ENCODE measurements around the gene WDR11. TPM values are rescaled to one million over a fixed set of nuclear protein-coding genes. Genes with fewer than 3 reads are reported as not detected.

Gene WDR11
- polyA plus RNA-seq, 2 of the 4 experiments (the other 2 are of a cell fraction), result 34.4 to 87.1 TPM

GRCh38 chr10:120887482-120887881 lies 36.3 kb downstream of the WDR11 start:
- Histone ChIP-seq H3K4me2 (no peak overlapping the region), H3K9me3 (no peaks in the 10 kb centered on the region), H3K4me1 (no peaks in the 10 kb centered on the region; the same call in 2 of the 3 replicates), H3K27ac (no peak overlapping the region), H3K4me3 (no peak overlapping the region)
- POLR2A ChIA-PET, result no interaction called here
- WGBS (ENCODE audit: missing lambda C conversion rate), result 90% methylated on average over 3 of the region's 3 CpGs
- TF ChIP-seq HOXB5 (CRISPR knock-in tag; IDR thresholded peaks at IDR 0.05) (no peak), ATOH8 (CRISPR knock-in tag; IDR thresholded peaks at IDR 0.05; ENCODE audit: low read depth) (no peak), CHD4 (IDR thresholded peaks at IDR 0.05; ENCODE audit: borderline replicate concordance) (no peak), MAZ (IDR thresholded peaks at IDR 0.05; ENCODE audit: borderline replicate concordance, low read depth, low read length) (no peak), ESRRA (IDR thresholded peaks at IDR 0.05; ENCODE audit: borderline replicate concordance, low read length) (no peak), BHLHE40 (IDR thresholded peaks at IDR 0.05; ENCODE audit: low read depth, low read length) (no peak), ZNF302 (CRISPR knock-in tag; IDR thresholded peaks at IDR 0.05) (no peak), NPAS2 (CRISPR knock-in tag; IDR thresholded peaks at IDR 0.05; ENCODE audit: borderline replicate concordance) (no peak), EHF (CRISPR knock-in tag; IDR thresholded peaks at IDR 0.05) (no peak), NR3C1 (IDR thresholded peaks at IDR 0.05) (no peak), RARB (CRISPR knock-in tag; IDR thresholded peaks at IDR 0.05) (no peak), ZSCAN20 (CRISPR knock-in tag; IDR thresholded peaks at IDR 0.05) (no peak), HOXA7 (CRISPR knock-in tag; IDR thresholded peaks at IDR 0.05) (no peak), KDM5A (IDR thresholded peaks at IDR 0.05) (no peak), EP300 (IDR thresholded peaks at IDR 0.05) (no peak), FOSL2 (IDR thresholded peaks at IDR 0.05) (no peak), FOSL2 (CRISPR knock-in tag; IDR thresholded peaks at IDR 0.05) (no peak), RNF2 (IDR thresholded peaks at IDR 0.05; ENCODE audit: borderline replicate concordance, low read depth) (no peak)
- TF ChIP-seq, protein P1, sequence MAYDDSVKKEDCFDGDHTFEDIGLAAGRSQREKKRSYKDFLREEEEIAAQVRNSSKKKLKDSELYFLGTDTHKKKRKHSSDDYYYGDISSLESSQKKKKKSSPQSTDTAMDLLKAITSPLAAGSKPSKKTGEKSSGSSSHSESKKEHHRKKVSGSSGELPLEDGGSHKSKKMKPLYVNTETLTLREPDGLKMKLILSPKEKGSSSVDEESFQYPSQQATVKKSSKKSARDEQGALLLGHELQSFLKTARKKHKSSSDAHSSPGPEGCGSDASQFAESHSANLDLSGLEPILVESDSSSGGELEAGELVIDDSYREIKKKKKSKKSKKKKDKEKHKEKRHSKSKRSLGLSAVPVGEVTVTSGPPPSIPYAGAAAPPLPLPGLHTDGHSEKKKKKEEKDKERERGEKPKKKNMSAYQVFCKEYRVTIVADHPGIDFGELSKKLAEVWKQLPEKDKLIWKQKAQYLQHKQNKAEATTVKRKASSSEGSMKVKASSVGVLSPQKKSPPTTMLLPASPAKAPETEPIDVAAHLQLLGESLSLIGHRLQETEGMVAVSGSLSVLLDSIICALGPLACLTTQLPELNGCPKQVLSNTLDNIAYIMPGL (CRISPR knock-in tag; IDR thresholded peaks at IDR 0.05; ENCODE audit: borderline replicate concordance), result no peak
- DNase-seq (ENCODE audit: low read depth in 1 of 2, low spot score in 1 of 2) (no peak), FAIRE-seq (no peak), ATAC-seq (no peak)
- CTCF ChIA-PET, result no interaction called here

GRCh38 chr10:120891365-120891764 lies 40.2 kb downstream of the WDR11 start:
- H3K4me3 ChIP-seq, result no peak overlapping the region
- TF ChIP-seq RAD21 (conservative IDR thresholded peaks at IDR 0.05 in 1 of 2, IDR thresholded peaks at IDR 0.05 in 1 of 2) (no peak), PHF8 (IDR thresholded peaks at IDR 0.05; ENCODE audit: borderline replicate concordance, low read depth) (no peak), CBX8 (IDR thresholded peaks at IDR 0.05) (no peak), EP300 (IDR thresholded peaks at IDR 0.05) (no peak), HOXB13 (CRISPR knock-in tag; IDR thresholded peaks at IDR 0.05; ENCODE audit: low read depth) (no peak), SMC3 (IDR thresholded peaks at IDR 0.05) (no peak), KDM5A (IDR thresholded peaks at IDR 0.05) (no peak), NFE2L2 (conservative IDR thresholded peaks at IDR 0.05; ENCODE audit: low read length) (no peak), CBX2 (IDR thresholded peaks at IDR 0.05; ENCODE audit: borderline replicate concordance, low read depth) (no peak), MAZ (IDR thresholded peaks at IDR 0.05; ENCODE audit: borderline replicate concordance, low read depth, low read length) (no peak), HEYL (CRISPR knock-in tag; IDR thresholded peaks at IDR 0.05) (no peak), NPAS2 (CRISPR knock-in tag; IDR thresholded peaks at IDR 0.05; ENCODE audit: borderline replicate concordance) (no peak)
- TF ChIP-seq, protein P2, sequence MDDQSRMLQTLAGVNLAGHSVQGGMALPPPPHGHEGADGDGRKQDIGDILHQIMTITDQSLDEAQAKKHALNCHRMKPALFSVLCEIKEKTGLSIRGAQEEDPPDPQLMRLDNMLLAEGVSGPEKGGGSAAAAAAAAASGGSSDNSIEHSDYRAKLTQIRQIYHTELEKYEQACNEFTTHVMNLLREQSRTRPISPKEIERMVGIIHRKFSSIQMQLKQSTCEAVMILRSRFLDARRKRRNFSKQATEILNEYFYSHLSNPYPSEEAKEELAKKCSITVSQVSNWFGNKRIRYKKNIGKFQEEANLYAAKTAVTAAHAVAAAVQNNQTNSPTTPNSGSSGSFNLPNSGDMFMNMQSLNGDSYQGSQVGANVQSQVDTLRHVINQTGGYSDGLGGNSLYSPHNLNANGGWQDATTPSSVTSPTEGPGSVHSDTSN (IDR thresholded peaks at IDR 0.05), result no peak
- FAIRE-seq (no peak), ATAC-seq (no peak), DNase-seq (ENCODE audit: low read depth in 1 of 2, low spot score in 1 of 2) (no peak)
- H3K4me1 ChIP-seq, result no peaks in the 10 kb centered on the region; the same call in 2 of the 3 replicates
- H3K4me2 ChIP-seq, result no peak overlapping the region
- no peaks in the 10 kb centered on the region for H3K9me3 ChIP-seq
- ChIA-PET POLR2A (no interaction called here), CTCF (no interaction called here)
- no peak overlapping the region; a peak in 1 of 6 replicates for H3K27ac ChIP-seq

Measured in A549 (cell line).